ENCODE measurements around the gene RECK.

GRCh38 chr9:36127652-36128244 is 91.0 kb downstream of the RECK start:
- TF ChIP-seq CTCF (conservative IDR thresholded peaks at IDR 0.05), result no peak
- TF ChIP-seq ZFX (IDR thresholded peaks at IDR 0.05), result no peak
